Endodermal cell (in vitro differentiated cells): ENCODE measurements around the gene NCLN. TPM values are rescaled to one million over a fixed set of nuclear protein-coding genes. Genes with fewer than 3 reads are reported as not detected.
"Not testable (repeated sequence)": the region's sequence is repeated elsewhere in the genome, so short reads cannot be mapped to it uniquely, and the experiment has no call there.

Experiments
- DNase-seq: peaks from one replicate; pipeline ENCODE4 v3.0.0-alpha.2; 2017
- H3K27ac ChIP-seq: 2 replicates; pipeline ENCODE4 v1.5.1; 2013; ENCODE audit warnings: mild to moderate bottlenecking, low read depth, low read length, moderate library complexity
- H3K27me3 ChIP-seq: 2 replicates; pipeline ENCODE4 v1.6.1; 2013; ENCODE audit warnings: mild to moderate bottlenecking, low read length, moderate library complexity; ENCODE audit not compliant: insufficient read depth, control insufficient read depth, poor library complexity, severe bottlenecking
- H3K36me3 ChIP-seq: 2 replicates; pipeline ENCODE4 v1.7.0; 2013; ENCODE audit warnings: mild to moderate bottlenecking, low read length, moderate library complexity; ENCODE audit not compliant: control insufficient read depth, insufficient read depth
- H3K4me1 ChIP-seq: one replicate; pipeline ENCODE4 v1.7.0; 2013; ENCODE audit warnings: low read length; ENCODE audit not compliant: control insufficient read depth, insufficient read depth
- H3K4me3 ChIP-seq: 2 replicates; pipeline ENCODE4 v1.5.1; 2013; ENCODE audit warnings: mild to moderate bottlenecking, low read length, moderate library complexity
- H3K9ac ChIP-seq: 2 replicates; pipeline ENCODE4 v1.6.1; 2013; ENCODE audit warnings: mild to moderate bottlenecking, low read length, moderate library complexity; ENCODE audit not compliant: poor library complexity, severe bottlenecking; ENCODE audit errors: extremely low read depth
- H3K9me3 ChIP-seq: 2 replicates; pipeline ENCODE4 v1.6.1; 2013; ENCODE audit warnings: mild to moderate bottlenecking, low read length, moderate library complexity; ENCODE audit not compliant: control insufficient read depth
- H3K27ac Mint-ChIP-seq: 2 replicates; pipeline ENCODE4 v1.8.0; 2020; ENCODE audit warnings: mixed read lengths
- H3K27me3 Mint-ChIP-seq: 2 replicates; pipeline ENCODE4 v1.8.0; 2021; ENCODE audit warnings: mild to moderate bottlenecking, mixed read lengths; ENCODE audit not compliant: insufficient read depth
- H3K36me3 Mint-ChIP-seq: 2 replicates; pipeline ENCODE4 v1.8.0; 2020; ENCODE audit warnings: low read depth, mixed read lengths
- H3K4me1 Mint-ChIP-seq: 2 replicates; pipeline ENCODE4 v1.8.0; 2020; ENCODE audit warnings: mixed read lengths
- H3K4me3 Mint-ChIP-seq: 2 replicates; pipeline ENCODE4 v1.8.0; 2020; ENCODE audit warnings: mild to moderate bottlenecking, moderate library complexity, mixed read lengths
- H3K9me3 Mint-ChIP-seq: 2 replicates; pipeline ENCODE4 v1.8.0; 2020; ENCODE audit warnings: mild to moderate bottlenecking, mixed read lengths
- WGBS, 2 experiments: methylation state at CpG; one replicate each; pipeline versions ENCODE4 v1.1.5 to v1.1.7; 2013; ENCODE audit warnings: missing lambda C conversion rate in 2 of 2, mixed read lengths in 1 of 2; ENCODE audit not compliant: insufficient coverage in 1 of 2, insufficient read length in 1 of 2; 5-methylcytosine and 5-hydroxymethylcytosine counted together
- total RNA-seq, 2 donors: library from RNA; stranded (reverse); fragmentation: NEBNext Ultra II Directional in 1 of 2; extraction: Animal tissue kit (Norgen Biotek cat#: 25700) in 1 of 2; gene quantifications; 2 replicates in 1 of 2; 3 replicates in 1 of 2; pipeline ENCODE4 v1.2.1, GENCODE V29; 2021
- TF ChIP-seq, protein P1 (sequence below): fragments of 200-600 bp; sonication (generic); conservative IDR thresholded peaks from 2 replicates; pipeline ENCODE4 v1.5.0; 2021; ENCODE audit warnings: antibody characterized with exemption, mild to moderate bottlenecking

Gene NCLN
- total RNA-seq, 2 donors from 2014 or later, result 80.6 to 91.2 TPM

DNA sequence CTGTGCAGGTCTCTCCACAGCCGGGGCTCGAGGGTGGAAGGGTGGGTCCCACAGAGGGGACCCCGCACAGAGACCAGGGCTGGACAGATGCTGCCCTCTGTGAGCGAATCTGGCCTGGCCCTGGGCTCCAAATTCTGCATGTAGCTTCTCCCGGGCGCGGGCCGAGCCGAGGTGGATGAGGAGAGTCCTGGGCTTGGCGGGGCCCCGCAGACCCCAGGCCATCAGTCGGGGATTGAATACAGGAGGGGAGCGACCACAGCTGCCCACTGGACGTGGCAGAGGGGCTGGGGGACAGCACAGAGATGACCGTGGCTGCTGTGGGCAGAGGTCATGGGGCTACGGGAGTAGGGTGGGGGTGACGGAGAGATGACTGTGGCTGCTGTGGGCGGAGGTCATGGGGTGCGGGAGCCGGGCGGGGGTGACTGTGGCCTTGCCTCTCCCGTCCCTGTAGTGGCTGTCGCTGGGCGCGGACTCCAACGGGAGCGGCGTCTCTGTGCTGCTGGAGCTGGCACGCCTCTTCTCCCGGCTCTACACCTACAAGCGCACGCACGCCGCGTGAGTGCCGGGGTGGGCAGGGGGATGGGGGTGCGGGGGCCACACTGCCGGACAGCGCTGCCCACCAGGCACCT, 15.5 kb downstream of the NCLN start:
- Histone ChIP-seq H3K27ac (no peak overlapping the region), H3K9ac (no peak overlapping the region), H3K9me3 (no peaks in the 10 kb centered on the region), H3K4me1 (no peaks in the 10 kb centered on the region), H3K27me3 (no peaks in the 10 kb centered on the region), H3K36me3 (peaks cover under 1% of the 10 kb centered on the region), H3K4me3 (no peak overlapping the region)
- 92 to 94% methylated on average over 35 to 39 of the region's 39 CpGs for WGBS, 2 experiments
- H3K4me3 Mint-ChIP-seq, result no peak overlapping the region
- DNase-seq, result no peak
- no peaks in the 10 kb centered on the region for H3K27me3 Mint-ChIP-seq
- no peaks in the 10 kb centered on the region for H3K9me3 Mint-ChIP-seq
- H3K4me1 Mint-ChIP-seq, result no peaks in the 10 kb centered on the region
- TF ChIP-seq, protein P1, sequence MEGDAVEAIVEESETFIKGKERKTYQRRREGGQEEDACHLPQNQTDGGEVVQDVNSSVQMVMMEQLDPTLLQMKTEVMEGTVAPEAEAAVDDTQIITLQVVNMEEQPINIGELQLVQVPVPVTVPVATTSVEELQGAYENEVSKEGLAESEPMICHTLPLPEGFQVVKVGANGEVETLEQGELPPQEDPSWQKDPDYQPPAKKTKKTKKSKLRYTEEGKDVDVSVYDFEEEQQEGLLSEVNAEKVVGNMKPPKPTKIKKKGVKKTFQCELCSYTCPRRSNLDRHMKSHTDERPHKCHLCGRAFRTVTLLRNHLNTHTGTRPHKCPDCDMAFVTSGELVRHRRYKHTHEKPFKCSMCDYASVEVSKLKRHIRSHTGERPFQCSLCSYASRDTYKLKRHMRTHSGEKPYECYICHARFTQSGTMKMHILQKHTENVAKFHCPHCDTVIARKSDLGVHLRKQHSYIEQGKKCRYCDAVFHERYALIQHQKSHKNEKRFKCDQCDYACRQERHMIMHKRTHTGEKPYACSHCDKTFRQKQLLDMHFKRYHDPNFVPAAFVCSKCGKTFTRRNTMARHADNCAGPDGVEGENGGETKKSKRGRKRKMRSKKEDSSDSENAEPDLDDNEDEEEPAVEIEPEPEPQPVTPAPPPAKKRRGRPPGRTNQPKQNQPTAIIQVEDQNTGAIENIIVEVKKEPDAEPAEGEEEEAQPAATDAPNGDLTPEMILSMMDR, result no peak
- H3K27ac Mint-ChIP-seq, result no peak overlapping the region
- peaks cover 21% of the 10 kb centered on the region for H3K36me3 Mint-ChIP-seq

DNA sequence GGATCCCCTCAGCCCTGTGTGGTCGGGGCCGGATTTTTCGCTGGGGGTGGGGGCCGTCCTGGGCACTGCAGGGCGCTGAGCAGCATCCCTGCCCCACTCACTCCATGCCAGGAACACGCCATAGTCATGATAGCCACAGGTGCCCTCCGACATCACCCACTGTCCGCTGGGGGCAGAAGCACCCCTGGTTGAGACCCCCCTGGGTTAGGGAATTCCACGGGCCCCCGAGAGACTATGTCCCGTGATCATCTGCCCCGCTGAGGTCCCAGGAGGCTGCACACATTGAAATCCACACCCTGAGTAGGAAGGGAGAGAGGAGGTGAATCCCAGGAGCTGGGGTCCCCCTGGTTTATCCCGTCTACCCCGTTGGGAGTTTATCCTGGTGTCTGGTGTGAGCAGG, 16.2 kb downstream of the NCLN start:
- H3K27me3 Mint-ChIP-seq, result no peaks in the 10 kb centered on the region
- H3K4me3 Mint-ChIP-seq, result no peak overlapping the region
- Histone ChIP-seq H3K36me3 (peaks cover 8% of the 10 kb centered on the region), H3K4me1 (no peaks in the 10 kb centered on the region), H3K9me3 (no peaks in the 10 kb centered on the region), H3K4me3 (no peak overlapping the region), H3K27me3 (no peaks in the 10 kb centered on the region), H3K27ac (no peak overlapping the region), H3K9ac (no peak overlapping the region)
- TF ChIP-seq, protein P1, result no peak
- no peaks in the 10 kb centered on the region for H3K9me3 Mint-ChIP-seq
- H3K36me3 Mint-ChIP-seq, result peaks cover 24% of the 10 kb centered on the region
- 95 to 98% methylated on average over 8 to 14 of the region's 14 CpGs for WGBS, 2 experiments
- H3K4me1 Mint-ChIP-seq, result no peaks in the 10 kb centered on the region
- DNase-seq, result no peak
- no peak overlapping the region for H3K27ac Mint-ChIP-seq

DNA sequence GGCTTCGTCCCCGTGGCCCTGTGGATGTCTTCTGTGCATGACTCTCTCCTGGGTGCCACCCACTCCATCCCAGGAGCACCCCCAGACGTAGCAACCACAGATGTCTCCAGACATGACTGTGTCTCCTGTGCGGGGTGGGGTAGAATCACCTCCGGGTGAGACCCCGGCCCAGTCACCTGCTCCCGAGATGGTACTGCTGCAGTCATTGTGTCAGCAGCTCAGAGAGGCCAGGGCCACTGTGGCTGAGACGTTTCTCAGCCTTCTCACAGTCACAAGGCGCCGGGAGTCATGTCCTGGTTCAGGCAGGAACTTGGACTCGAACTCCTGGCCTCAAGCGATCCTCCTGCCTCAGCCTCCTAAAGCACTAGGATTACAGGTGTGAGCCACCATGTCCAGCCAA, 16.6 kb downstream of the NCLN start:
- H3K9me3 Mint-ChIP-seq, result no peaks in the 10 kb centered on the region
- no peaks in the 10 kb centered on the region for H3K4me1 Mint-ChIP-seq
- H3K4me3 Mint-ChIP-seq, result no peak overlapping the region
- 86 to 91% methylated on average over 7 to 12 of the region's 12 CpGs for WGBS, 2 experiments
- H3K27me3 Mint-ChIP-seq, result no peaks in the 10 kb centered on the region
- TF ChIP-seq, protein P1, result no peak
- no peaks in the 10 kb centered on the region for H3K9me3 ChIP-seq
- peaks cover 12% of the 10 kb centered on the region for H3K36me3 ChIP-seq
- H3K4me1 ChIP-seq, result no peaks in the 10 kb centered on the region
- peaks cover 27% of the 10 kb centered on the region for H3K36me3 Mint-ChIP-seq
- H3K27me3 ChIP-seq, result no peaks in the 10 kb centered on the region
- H3K4me3 ChIP-seq, result no peak overlapping the region
- DNase-seq, result no peak
- no peak overlapping the region for H3K27ac ChIP-seq
- no peak overlapping the region for H3K9ac ChIP-seq
- no peak overlapping the region for H3K27ac Mint-ChIP-seq

DNA sequence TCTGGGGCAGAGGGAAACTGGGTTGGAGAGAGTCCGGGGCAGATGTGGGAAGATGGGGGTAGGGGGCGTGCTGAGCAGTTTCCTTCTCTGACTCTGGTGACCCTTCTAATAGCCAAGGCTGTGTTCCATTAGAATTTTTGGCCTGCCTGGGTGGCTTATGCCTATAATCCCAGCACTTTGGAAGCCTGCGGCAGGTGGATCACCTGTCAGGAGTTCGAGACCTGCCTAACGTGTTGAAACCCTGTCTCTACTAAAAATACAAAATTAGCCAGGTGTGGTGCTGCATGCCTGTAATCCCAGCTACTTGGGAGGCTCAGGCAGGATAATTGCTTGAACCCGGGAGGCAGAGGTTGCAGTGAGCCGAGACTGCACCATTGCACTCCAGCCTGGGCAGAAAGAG, 17.2 kb downstream of the NCLN start:
- H3K27ac Mint-ChIP-seq, DNase-seq, H3K27ac ChIP-seq, H3K4me3 Mint-ChIP-seq, H3K27me3 Mint-ChIP-seq, H3K4me3 ChIP-seq, H3K4me1 ChIP-seq, H3K27me3 ChIP-seq, H3K9me3 Mint-ChIP-seq, H3K9me3 ChIP-seq, H3K4me1 Mint-ChIP-seq, H3K9ac ChIP-seq: not testable (repeated sequence)
- H3K36me3 Mint-ChIP-seq, result peaks cover 27% of the 10 kb centered on the region
- peaks cover 13% of the 10 kb centered on the region for H3K36me3 ChIP-seq
- WGBS, 2 experiments, result 91 to 96% methylated on average over 6 of the region's 7 CpGs
